ENCODE results near the gene KCMF1.

DNA sequence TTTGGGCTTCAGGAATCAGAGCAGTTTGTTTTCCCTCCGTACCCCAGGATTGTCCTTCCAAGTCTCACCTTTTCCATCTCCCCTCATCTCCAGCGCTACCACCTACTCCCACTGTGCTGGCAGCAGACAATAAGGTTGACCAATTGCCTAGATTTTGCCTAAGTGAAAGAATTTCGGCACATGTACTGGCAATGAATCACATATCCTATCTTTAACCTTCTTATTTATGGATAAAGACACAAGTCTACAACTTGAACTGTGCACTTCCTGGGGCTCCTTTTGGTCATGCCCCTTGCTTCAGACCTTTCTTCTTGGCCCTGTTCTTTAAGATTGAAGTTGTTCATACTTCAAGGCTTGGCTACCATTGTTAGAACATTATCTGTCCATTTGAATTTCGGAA, 71.4 kb downstream of the KCMF1 start:
- TF ChIP-seq, protein P1, sequence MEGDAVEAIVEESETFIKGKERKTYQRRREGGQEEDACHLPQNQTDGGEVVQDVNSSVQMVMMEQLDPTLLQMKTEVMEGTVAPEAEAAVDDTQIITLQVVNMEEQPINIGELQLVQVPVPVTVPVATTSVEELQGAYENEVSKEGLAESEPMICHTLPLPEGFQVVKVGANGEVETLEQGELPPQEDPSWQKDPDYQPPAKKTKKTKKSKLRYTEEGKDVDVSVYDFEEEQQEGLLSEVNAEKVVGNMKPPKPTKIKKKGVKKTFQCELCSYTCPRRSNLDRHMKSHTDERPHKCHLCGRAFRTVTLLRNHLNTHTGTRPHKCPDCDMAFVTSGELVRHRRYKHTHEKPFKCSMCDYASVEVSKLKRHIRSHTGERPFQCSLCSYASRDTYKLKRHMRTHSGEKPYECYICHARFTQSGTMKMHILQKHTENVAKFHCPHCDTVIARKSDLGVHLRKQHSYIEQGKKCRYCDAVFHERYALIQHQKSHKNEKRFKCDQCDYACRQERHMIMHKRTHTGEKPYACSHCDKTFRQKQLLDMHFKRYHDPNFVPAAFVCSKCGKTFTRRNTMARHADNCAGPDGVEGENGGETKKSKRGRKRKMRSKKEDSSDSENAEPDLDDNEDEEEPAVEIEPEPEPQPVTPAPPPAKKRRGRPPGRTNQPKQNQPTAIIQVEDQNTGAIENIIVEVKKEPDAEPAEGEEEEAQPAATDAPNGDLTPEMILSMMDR (conservative IDR thresholded peaks at IDR 0.05; ENCODE audit: low read depth, low read length): no peak
- TF ChIP-seq EZH2 (IDR thresholded peaks at IDR 0.05; ENCODE audit: low read length, unreplicated experiment): no peak

All from PC-3 (cell line).